H1 (cell line): ENCODE measurements around the gene ZFYVE21. TPM values are rescaled to one million over a fixed set of nuclear protein-coding genes. Genes with fewer than 3 reads are reported as not detected.

Experiments used
- CTCF ChIA-PET: fragments of 300-600 bp; sonication (Branson Sonifier 250); formaldehyde crosslinking; loops from one replicate; lab custom pipeline; 2021; ENCODE audit not compliant: partially characterized antibody; lab: Charles Lee
- POLR2A ChIA-PET: fragments of 300-600 bp; sonication (Branson Sonifier 250); formaldehyde crosslinking; loops from one replicate; lab custom pipeline; 2021; ENCODE audit warnings: inconsistent platforms; ENCODE audit not compliant: partially characterized antibody; lab: Charles Lee
- DNase-seq, 2 experiments: peaks; one replicate each; pipeline versions ENCODE4 v3.0.0 to v3.0.0-alpha.2; 2010 to 2022; ENCODE audit warnings: low spot score in 2 of 2, low read depth in 1 of 2, mixed read lengths in 1 of 2
- FAIRE-seq: peaks from 2 replicates; lab custom pipeline; 2011; peaks lifted over from hg19 to GRCh38; lab: Jason Lieb, UNC
- H2AFZ ChIP-seq: 2 replicates; pipeline ENCODE4 v1.8.1; 2012; ENCODE audit warnings: low read length, inconsistent platforms
- H2AK5ac ChIP-seq: 2 replicates; pipeline ENCODE4 v1.6.1; 2013; ENCODE audit warnings: low read depth, low read length
- H2BK120ac ChIP-seq: replicated peaks from 2 replicates; pipeline ENCODE3; 2013; ENCODE audit warnings: low read depth, low read length, inconsistent platforms
- H2BK12ac ChIP-seq: 2 replicates; pipeline ENCODE4 v1.6.1; 2013; ENCODE audit warnings: low read depth, low read length
- H2BK15ac ChIP-seq: 2 replicates; pipeline ENCODE4 v1.6.1; 2013; ENCODE audit warnings: low read length
- H2BK20ac ChIP-seq: 2 replicates; pipeline ENCODE4 v1.6.1; 2013; ENCODE audit warnings: low read length
- H2BK5ac ChIP-seq: 2 replicates; pipeline ENCODE4 v1.6.1; 2013; ENCODE audit warnings: low read depth, low read length
- H3K14ac ChIP-seq: 2 replicates; pipeline ENCODE4 v1.6.1; 2013; ENCODE audit warnings: inconsistent platforms; ENCODE audit not compliant: insufficient read length
- H3K18ac ChIP-seq: 2 replicates; pipeline ENCODE4 v1.6.1; 2013; ENCODE audit warnings: low read length; ENCODE audit errors: extremely low read depth
- H3K23ac ChIP-seq: 2 replicates; pipeline ENCODE4 v1.6.1; 2013; ENCODE audit warnings: inconsistent platforms; ENCODE audit not compliant: insufficient read length
- H3K23me2 ChIP-seq: 2 replicates; pipeline ENCODE4 v1.6.1; 2013; ENCODE audit warnings: low read depth, low read length
- H3K27ac ChIP-seq: 2 replicates; pipeline ENCODE4 v1.6.1; 2011; ENCODE audit warnings: low read depth, low read length, inconsistent platforms
- H3K27me3 ChIP-seq, 4 experiments: replicated peaks in 1 of 4; 1 replicate in 1 of 4; 2 replicates in 3 of 4; pipeline versions ENCODE4 v1.6.1 to v1.8.1; 2011 to 2013; ENCODE audit warnings: low read length in 3 of 4, mild to moderate bottlenecking in 3 of 4, inconsistent platforms in 2 of 4, mixed read lengths in 2 of 4, moderate library complexity in 1 of 4; ENCODE audit not compliant: control insufficient read depth in 3 of 4, insufficient read depth in 3 of 4; ENCODE audit errors: extremely low read depth in 1 of 4
- H3K36me3 ChIP-seq, 4 experiments: 2 replicates each; pipeline versions ENCODE4 v1.6.1 to v1.8.1; 2011 to 2013; ENCODE audit warnings: mild to moderate bottlenecking in 4 of 4, low read length in 3 of 4, moderate library complexity in 2 of 4, control low read depth in 1 of 4, inconsistent platforms in 1 of 4; ENCODE audit not compliant: insufficient read depth in 4 of 4, control insufficient read depth in 2 of 4
- H3K4ac ChIP-seq: replicated peaks from 2 replicates; pipeline ENCODE3; 2013; ENCODE audit warnings: low read length, low read depth, mixed read lengths, inconsistent platforms; ENCODE audit not compliant: insufficient read length
- H3K4me1 ChIP-seq, 4 experiments: replicated peaks in 1 of 4; 1 replicate in 1 of 4; 2 replicates in 3 of 4; pipeline versions ENCODE4 v1.6.1 to v1.8.1; 2011 to 2013; ENCODE audit warnings: low read length in 3 of 4, inconsistent platforms in 2 of 4, mixed read lengths in 1 of 4; ENCODE audit not compliant: insufficient read depth in 4 of 4, control insufficient read depth in 3 of 4
- H3K4me2 ChIP-seq, 2 experiments: 2 replicates each; pipeline versions ENCODE4 v1.6.1 to v1.8.1; 2011 to 2013; ENCODE audit warnings: low read depth in 2 of 2, low read length in 2 of 2, control low read depth in 1 of 2, inconsistent platforms in 1 of 2, mild to moderate bottlenecking in 1 of 2; ENCODE audit not compliant: insufficient read depth in 1 of 2
- H3K4me3 ChIP-seq, 4 experiments: fragments of 200-600, 300-600 bp in 1 of 4; sonication (generic), shearing (Covaris generic), sonication (Bioruptor Twin) in 1 of 4; 2 replicates each; pipeline versions ENCODE4 v1.5.1 to v1.8.1; 2011 to 2016; ENCODE audit warnings: low read length in 4 of 4, low read depth in 3 of 4, control low read depth in 2 of 4, inconsistent platforms in 2 of 4, mild to moderate bottlenecking in 2 of 4, mixed read lengths in 1 of 4, moderate library complexity in 1 of 4; ENCODE audit not compliant: insufficient read depth in 2 of 4; ENCODE audit errors: extremely low read depth in 1 of 4
- H3K56ac ChIP-seq: replicated peaks from 2 replicates; pipeline ENCODE3; 2013; ENCODE audit warnings: low read depth, mild to moderate bottlenecking, mixed read lengths, low read length, inconsistent platforms; ENCODE audit not compliant: insufficient read length
- H3K79me1 ChIP-seq: 2 replicates; pipeline ENCODE4 v1.6.1; 2013; ENCODE audit warnings: low read depth, low read length, control low read depth
- H3K79me2 ChIP-seq, 2 experiments: 2 replicates each; pipeline versions ENCODE4 v1.6.1 to v1.8.1; 2012 to 2013; ENCODE audit warnings: low read length in 2 of 2, mild to moderate bottlenecking in 2 of 2, inconsistent platforms in 1 of 2; ENCODE audit not compliant: insufficient read depth in 2 of 2, control insufficient read depth in 1 of 2
- H3K9ac ChIP-seq, 4 experiments: replicated peaks in 1 of 4; 1 replicate in 1 of 4; 2 replicates in 3 of 4; pipeline versions ENCODE4 v1.6.1 to v1.8.1; 2011 to 2013; ENCODE audit warnings: low read depth in 3 of 4, low read length in 3 of 4, control low read depth in 2 of 4, mild to moderate bottlenecking in 2 of 4, moderate library complexity in 2 of 4, inconsistent platforms in 1 of 4; ENCODE audit errors: extremely low read depth in 1 of 4
- H3K9me3 ChIP-seq, 2 experiments: 2 replicates each; pipeline versions ENCODE4 v1.6.1 to v1.8.1; 2012 to 2013; ENCODE audit warnings: mild to moderate bottlenecking in 2 of 2, moderate library complexity in 2 of 2, control low read depth in 1 of 2, inconsistent platforms in 1 of 2, low read depth in 1 of 2, low read length in 1 of 2, mixed read lengths in 1 of 2; ENCODE audit not compliant: insufficient read depth in 2 of 2
- H4K20me1 ChIP-seq, 2 experiments: replicated peaks in 1 of 2; 2 replicates each; pipeline versions ENCODE3 to v1.8.1; 2011 to 2013; ENCODE audit warnings: inconsistent platforms in 2 of 2, low read length in 2 of 2, mild to moderate bottlenecking in 1 of 2; ENCODE audit not compliant: insufficient read depth in 2 of 2, control insufficient read depth in 1 of 2
- H4K5ac ChIP-seq: 2 replicates; pipeline ENCODE4 v1.6.1; 2013; ENCODE audit warnings: low read length, low read depth, mixed read lengths, inconsistent platforms; ENCODE audit not compliant: insufficient read length
- H4K8ac ChIP-seq: 2 replicates; pipeline ENCODE4 v1.8.0; 2013; ENCODE audit warnings: mild to moderate bottlenecking, moderate library complexity, low read length, inconsistent platforms; ENCODE audit not compliant: insufficient read depth; ENCODE audit errors: extremely low read depth
- H4K91ac ChIP-seq: replicated peaks from 2 replicates; pipeline ENCODE3; 2013; ENCODE audit warnings: low read length, mixed read lengths, inconsistent platforms; ENCODE audit not compliant: insufficient read length
- ASH2L ChIP-seq: fragments of 200-600, 300-600 bp; sonication (generic); IDR thresholded peaks from one replicate; pipeline ENCODE4 v1.7.1; 2017; ENCODE audit warnings: low read length
- BACH1 ChIP-seq: IDR thresholded peaks from 2 replicates; pipeline ENCODE4 v1.6.1; 2012; ENCODE audit warnings: low read length, improper control_type of control experiment
- CBX5 ChIP-seq: fragments of 300-800, 300-1000 bp; sonication (generic); IDR thresholded peaks from 2 replicates; pipeline ENCODE4 v1.7.1; 2016; ENCODE audit warnings: antibody characterized with exemption, low read length, low read depth
- CBX8 ChIP-seq: fragments of 300-800, 300-1000 bp; sonication (generic); IDR thresholded peaks from 2 replicates; pipeline ENCODE4 v1.7.1; 2016; ENCODE audit warnings: low read depth, low read length, borderline replicate concordance
- RFX5 ChIP-seq: IDR thresholded peaks from 2 replicates; pipeline ENCODE4 v1.6.1; 2011; ENCODE audit warnings: low read depth, low read length, improper control_type of control experiment, borderline replicate concordance
- RNF2 ChIP-seq: fragments of 200-900, 300-1000 bp; sonication (generic); IDR thresholded peaks from 2 replicates; pipeline ENCODE4 v1.7.1; 2016; ENCODE audit warnings: borderline replicate concordance, low read depth, mild to moderate bottlenecking, antibody characterized with exemption, low read length; ENCODE audit not compliant: poor library complexity, severe bottlenecking; ENCODE audit errors: missing control alignments
- RXRA ChIP-seq: IDR thresholded peaks from 2 replicates; pipeline ENCODE4 v1.6.1; 2011; ENCODE audit warnings: low read depth, mild to moderate bottlenecking, low read length, moderate library complexity; ENCODE audit not compliant: insufficient read depth
- SAP30 ChIP-seq: fragments of 300-600 bp; sonication (generic); IDR thresholded peaks from 2 replicates; pipeline ENCODE4 v1.7.1; 2012; ENCODE audit warnings: low read length, moderate library complexity, mild to moderate bottlenecking, inconsistent platforms; ENCODE audit not compliant: insufficient read depth, insufficient replicate concordance
- SP2 ChIP-seq: IDR thresholded peaks from 2 replicates; pipeline ENCODE4 v1.6.1; 2012; ENCODE audit warnings: mild to moderate bottlenecking, low read length, inconsistent platforms
- TCF12 ChIP-seq: IDR thresholded peaks from 2 replicates; pipeline ENCODE4 v1.6.1; 2011; ENCODE audit warnings: low read depth, mild to moderate bottlenecking, low read length
- WGBS, 2 experiments: shearing (Covaris generic) in 1 of 2; methylation state at CpG; one replicate each; pipeline versions ENCODE4 v1.1.6 to v1.1.7; 2013 to 2015; ENCODE audit warnings: low lambda C conversion rate in 2 of 2, mixed read lengths in 2 of 2, inconsistent platforms in 1 of 2, low coverage in 1 of 2, missing lambda C conversion rate in 1 of 2; ENCODE audit not compliant: insufficient replicate concordance in 2 of 2, insufficient coverage in 1 of 2, insufficient read length in 1 of 2; ENCODE audit errors: extremely low coverage in 1 of 2, missing lambda C conversion rate in 1 of 2; 5-methylcytosine and 5-hydroxymethylcytosine counted together
- polyA plus RNA-seq, 7 experiments: library from polyadenylated mRNA; depleted of rRNA in 3 of 7; stranded (reverse) in 5 of 7; unstranded in 2 of 7; fragments of >200 nt in 5 of 7; fragments of 200-250 nt in 2 of 7; gene quantifications; 1 replicate in 5 of 7; 2 replicates in 1 of 7; 4 replicates in 1 of 7; pipeline versions ENCODE4 v1.2.1 to v1.2.3, GENCODE V29; 2011 to 2013; ENCODE audit warnings: missing spikeins in 2 of 7, mixed read lengths in 2 of 7
- total RNA-seq: library from RNA; stranded (reverse); fragmentation: NEBNext Ultra II Directional; extraction: Animal tissue kit (Norgen Biotek cat#: 25700); gene quantifications from 2 replicates; pipeline ENCODE4 v1.2.1, GENCODE V29; 2021

ZFYVE21 gene
- total and polyA plus RNA-seq, 2 of the 8 experiments (the other 6 are each of a cell fraction or from before 2014, with no cell fraction given) = 53.4 to 127 TPM

- H3K23me2 ChIP-seq = no peaks in the 10 kb centered on the region
- H3K56ac ChIP-seq = no peak overlapping the region
- H3K9me3 ChIP-seq = no peaks in the 10 kb centered on the region
- no peak overlapping the region for H3K14ac ChIP-seq
- H3K4me2 ChIP-seq = no peak overlapping the region
- no peak for FAIRE-seq
- no peaks in the 10 kb centered on the region for H3K79me1 ChIP-seq
- WGBS, 2 experiments = 83% methylated on average over 9 of the region's 10 CpGs; no CpG with 5 or more reads in 1 of the 2 experiments
- no peak overlapping the region for H2BK12ac ChIP-seq
- H3K79me2 ChIP-seq = no peaks in the 10 kb centered on the region
- DNase-seq = no peak
- H3K27ac ChIP-seq = no peak overlapping the region
- H3K23ac ChIP-seq = no peak overlapping the region
- H3K4ac ChIP-seq = no peak overlapping the region
- H3K18ac ChIP-seq = no peak overlapping the region
- H3K9ac ChIP-seq = no peak overlapping the region
- no peak overlapping the region for H4K5ac ChIP-seq
- no peak overlapping the region for H4K91ac ChIP-seq
- peaks cover 0 to 6% (median 2%) of the 10 kb centered on the region in 4 experiments; a peak in 4 of 8 replicates for H3K36me3 ChIP-seq
- H2BK15ac ChIP-seq = no peak overlapping the region
- H3K27me3 ChIP-seq = no peaks in the 10 kb centered on the region
- no peak overlapping the region for H4K8ac ChIP-seq
- H2BK20ac ChIP-seq = no peak overlapping the region
- no peak overlapping the region for H3K4me3 ChIP-seq
- peaks cover under 1 to 10% of the 10 kb centered on the region in 2 experiments for H4K20me1 ChIP-seq
- CTCF ChIA-PET = interaction anchor here (0.6 to 2.5 kb wide), 6 partner anchors 18 to 194 kb away, joined by 3 to 9 read pairs (median 4); no protein-coding TSS in a partner anchor
- no peak overlapping the region for H2BK120ac ChIP-seq
- TF ChIP-seq TCF12 = no peak
- TF ChIP-seq CBX5 = no peak
- no peak for TF ChIP-seq SP2
- TF ChIP-seq RNF2 = no peak
- TF ChIP-seq ASH2L = no peak
- TF ChIP-seq SAP30 = no peak
- TF ChIP-seq RXRA = no peak
- no peak for TF ChIP-seq RFX5
- TF ChIP-seq BACH1 = no peak
- no peak for TF ChIP-seq CBX8
- POLR2A ChIA-PET = interaction anchor here (1.1 to 1.9 kb wide), 3 partner anchors 8 to 12 kb away, joined by 3 to 9 read pairs (median 5); no protein-coding TSS in a partner anchor
- no peak overlapping the region for H2AK5ac ChIP-seq
- H2AFZ ChIP-seq = no peak overlapping the region
- H3K4me1 ChIP-seq = peaks cover 0 to 3% (median under 1%) of the 10 kb centered on the region in 4 experiments; a peak in 3 of 7 replicates
- no peak overlapping the region for H2BK5ac ChIP-seq
Observed at GRCh38 chr14:103736546-103737431, 21.2 kb downstream of the ZFYVE21 start.
